GM18519 (cell line): ENCODE data around the gene LRRC8D.

Source experiments
- ATAC-seq: cut with Tn5 transposase; IDR thresholded peaks from one replicate; pipeline ENCODE4 v1.9.1; 2021; ENCODE audit warnings: mild to moderate bottlenecking, moderate library complexity; ENCODE audit not compliant: unreplicated experiment, low FRiP score

LRRC8D gene

DNA sequence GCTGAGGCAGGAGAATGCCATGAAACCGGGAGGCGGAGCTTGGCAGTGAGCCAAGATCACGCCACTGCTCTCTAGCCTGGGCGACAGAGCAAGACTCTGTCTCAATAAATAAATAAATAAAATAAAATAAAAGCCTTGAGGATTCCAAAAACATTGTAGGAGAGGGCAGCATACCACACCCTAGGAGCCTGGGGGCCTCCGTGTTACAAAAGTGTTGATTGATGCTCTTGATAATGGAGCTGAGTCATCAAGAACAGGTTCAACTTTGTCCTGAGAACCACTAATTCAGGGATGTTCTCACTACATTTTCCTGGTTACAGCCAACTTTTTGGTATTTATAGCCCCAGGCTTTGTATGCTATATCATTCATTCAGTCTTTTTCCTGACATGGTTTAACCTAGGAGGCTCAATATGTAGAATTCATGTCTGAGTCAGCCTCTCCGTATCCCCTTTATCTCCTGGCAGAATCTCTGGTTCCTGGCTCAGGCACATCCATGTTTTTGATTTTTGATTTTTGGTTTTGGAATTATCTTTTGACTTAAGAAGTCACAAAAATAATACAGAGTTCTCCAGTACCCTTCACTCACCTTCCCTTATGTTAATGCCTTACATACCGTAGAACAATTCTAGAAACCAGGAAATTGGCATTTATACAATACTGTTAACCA is 69.4 kb downstream of the LRRC8D start:
- no peak for ATAC-seq

DNA sequence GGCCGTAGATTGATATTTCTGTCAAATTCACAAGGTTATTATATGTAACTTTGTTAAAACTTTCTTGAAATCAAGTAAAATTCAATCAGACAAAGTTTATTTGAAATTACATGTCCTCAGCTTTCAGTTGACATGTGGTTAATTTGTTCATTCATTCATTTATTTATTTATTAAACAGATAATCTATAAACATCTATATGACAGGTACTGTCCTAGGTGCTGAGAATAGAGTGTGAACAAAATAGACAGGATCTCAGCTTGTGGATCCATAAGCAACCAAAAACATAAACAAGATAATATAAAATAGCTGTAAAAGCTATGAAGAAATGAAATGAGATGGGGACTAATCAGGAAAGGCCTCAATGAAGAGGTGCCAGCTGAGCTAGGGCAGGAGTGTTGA is 72.0 kb downstream of the LRRC8D start:
- no peak for ATAC-seq

DNA sequence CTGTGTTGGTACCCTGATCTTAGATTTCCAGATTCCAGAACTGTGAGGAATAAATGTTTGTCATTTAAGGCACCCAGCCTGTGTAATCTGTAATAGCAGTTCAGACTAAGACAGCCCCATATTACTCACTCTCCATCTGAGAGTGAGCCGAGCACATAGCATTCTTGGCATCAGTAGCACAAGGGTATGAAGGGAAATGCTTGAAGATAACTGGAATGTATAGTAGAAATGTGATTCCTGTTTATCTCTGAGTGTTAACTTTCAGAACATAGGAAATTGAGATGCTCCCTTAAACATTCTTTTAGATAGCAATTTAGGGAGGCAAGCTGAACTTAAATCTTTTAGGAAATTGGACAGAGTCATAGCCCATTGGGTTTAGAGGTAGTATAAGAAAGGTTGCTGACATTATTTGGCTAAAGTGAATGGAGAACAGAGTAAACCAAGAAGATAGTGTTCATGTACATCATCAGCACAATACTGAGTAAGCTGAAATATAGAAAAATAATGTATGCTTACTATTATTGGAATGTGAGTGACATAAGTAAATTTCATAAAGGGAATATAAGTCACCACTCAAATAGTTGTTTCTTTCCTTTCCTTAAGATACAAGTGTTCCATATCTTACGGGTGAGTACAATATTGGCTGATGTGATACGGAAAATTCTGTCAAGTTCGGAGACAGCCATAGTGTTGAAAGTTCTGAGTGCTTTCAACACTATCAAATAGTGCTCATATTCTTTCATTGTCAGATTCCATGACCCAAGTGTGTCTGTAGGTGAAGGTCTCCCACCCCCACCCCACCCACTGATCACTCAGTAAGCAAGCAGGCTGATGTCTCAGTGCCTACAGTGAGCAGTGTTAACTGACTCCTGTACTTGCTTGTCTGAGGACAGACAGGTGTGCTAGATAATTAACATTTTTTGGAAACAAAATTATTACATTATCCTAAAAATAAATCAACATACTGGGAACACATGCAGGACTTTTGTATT is 73.7 kb downstream of the LRRC8D start:
- no peak for ATAC-seq

DNA sequence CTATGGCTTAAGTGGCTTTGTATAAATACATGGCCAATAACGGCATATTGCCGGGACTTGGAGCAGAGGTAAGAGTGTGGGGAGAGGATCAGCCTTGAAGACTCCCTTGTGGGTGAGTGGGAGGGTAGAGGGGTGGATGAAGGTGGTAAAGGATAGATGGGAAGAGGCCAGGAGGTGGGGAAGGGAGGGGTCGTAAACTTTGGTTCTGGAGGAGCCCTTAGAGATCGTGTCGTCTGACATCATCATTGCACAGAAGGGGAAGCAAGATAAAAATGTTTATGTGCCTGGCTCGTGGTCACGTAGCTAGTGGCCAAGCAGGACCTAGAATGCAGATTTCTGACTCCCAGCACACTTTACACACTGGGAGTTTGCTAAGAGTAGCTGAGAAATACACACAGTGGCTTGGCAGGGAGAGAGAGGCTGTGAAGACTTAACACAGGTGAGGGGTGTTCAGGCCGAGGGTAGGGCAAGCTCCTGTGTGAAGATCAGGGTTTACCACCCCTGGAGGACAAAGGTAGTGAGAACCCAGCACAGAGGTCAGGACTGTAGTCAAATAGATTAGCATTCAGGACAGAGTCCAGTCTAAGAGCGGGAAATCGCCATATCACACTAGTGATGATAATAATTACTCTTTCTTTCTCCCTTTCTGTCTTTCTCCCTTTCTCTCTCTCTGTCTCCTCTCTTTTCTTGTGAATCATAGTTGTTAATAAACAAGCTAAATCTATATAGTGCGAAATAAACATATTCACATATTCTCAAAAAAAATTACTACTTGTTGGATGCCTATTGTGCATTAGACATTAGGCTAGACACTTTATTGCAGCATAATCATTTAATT is 75.5 kb downstream of the LRRC8D start:
- ATAC-seq, result no peak

DNA sequence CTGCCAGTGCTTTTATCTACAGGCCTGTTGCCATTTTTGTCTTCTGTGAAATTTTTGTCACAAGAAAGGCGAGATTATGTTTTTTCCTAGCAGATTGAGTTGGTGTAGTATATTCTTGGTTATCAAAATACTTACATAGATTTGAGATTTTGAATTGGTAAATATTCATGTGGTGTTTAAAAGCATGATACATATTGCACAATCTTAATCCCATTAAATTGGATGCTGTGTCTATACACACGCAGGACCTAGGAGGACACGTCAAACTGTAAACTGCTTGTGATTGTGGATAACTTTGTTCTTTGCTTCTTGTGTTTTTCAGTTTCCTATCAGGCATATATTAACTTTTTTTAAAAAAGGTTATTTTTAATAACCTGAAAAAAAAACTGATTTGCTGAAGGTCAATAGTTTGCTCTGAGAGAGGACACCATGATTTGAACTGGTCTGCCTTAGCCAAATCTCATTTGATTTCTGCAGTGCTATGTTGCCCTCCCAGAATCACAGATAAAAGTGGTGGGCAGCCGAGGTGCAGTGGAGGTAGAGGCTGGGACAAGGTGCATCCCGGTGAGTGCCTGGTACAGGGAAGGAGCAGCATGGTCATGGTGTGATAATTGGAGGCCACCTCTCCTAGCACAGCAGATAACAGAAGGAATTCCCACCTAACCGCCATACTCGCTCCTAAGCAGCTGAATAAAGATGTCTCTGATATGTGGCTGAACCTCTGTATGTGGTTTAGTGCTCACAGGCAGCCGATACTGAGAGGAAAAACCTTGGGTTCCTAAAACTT is 76.7 kb downstream of the LRRC8D start:
- no peak for ATAC-seq

DNA sequence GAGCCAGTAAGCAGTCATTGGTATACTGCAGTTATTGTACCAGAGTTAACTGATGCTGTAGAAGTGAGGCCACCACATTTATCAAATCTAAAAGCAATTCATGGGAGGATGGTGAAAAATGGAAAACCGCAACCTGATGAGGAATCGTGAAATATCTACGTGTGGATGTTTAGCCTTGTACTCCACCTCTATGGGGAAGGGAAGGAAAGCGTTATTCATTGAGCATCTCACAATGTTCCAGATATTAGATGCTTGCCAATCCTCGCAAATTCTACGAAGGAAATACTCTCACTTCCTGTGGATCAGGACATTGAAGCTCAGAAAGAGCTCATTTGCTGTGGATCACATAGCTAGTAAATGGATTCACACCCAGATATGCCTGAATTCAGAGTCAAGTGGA is 77.3 kb downstream of the LRRC8D start:
- no peak for ATAC-seq

DNA sequence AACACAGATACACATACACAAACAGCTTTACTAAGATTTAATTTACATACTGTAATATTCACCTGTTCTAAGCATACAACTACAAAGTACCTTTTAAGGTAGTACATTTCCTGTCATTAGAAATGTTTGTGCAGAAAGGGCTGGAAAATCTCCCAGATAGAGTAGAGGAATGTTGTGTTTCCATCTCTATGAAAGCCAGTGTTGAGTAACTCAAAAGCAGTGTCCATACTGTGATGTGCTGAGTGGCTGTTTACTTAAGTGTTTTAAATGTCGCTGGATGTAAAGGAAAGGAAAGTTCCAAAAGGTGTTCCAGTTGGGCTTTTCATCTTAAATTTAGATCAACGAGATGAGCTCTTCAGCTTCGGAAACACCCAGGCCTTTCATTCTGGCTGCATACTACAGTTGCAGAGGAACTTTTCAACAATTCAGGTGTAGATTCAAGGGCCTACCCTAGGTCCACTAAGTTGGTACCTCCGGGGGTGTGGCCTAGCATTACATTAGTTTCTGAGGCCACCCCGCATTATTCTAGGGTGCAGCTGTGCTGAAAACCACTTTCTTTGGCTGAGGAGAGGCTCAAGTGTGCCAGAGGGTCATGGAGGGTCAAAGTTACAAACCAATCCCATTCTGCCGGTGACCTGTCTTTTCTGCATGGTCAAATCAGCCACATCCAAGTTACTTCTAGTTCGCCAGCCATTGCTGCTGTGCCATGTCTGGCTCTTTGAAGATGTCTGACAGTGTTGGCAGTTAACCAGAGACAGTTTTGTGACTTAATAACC is 78.1 kb downstream of the LRRC8D start:
- ATAC-seq, result no peak

DNA sequence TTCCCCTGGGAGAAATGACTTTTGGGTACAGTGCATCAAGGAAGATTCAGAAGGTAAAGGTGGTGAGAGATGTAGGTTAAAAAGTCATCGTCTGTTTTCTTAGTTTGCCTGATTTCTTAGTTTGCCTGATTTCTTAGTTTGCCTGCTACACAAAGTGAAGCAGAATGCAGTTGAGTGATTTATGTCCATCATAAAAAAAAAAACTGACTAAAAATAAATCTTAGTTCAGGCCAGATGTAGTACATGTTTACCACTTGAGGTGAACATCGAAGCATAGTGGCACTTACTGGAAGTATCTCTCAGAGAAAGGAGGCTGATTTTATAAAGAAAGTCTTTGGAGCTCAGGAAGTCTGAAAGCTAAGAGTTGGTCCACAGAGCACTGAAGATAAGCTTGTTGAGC is 79.5 kb downstream of the LRRC8D start:
- no peak for ATAC-seq

DNA sequence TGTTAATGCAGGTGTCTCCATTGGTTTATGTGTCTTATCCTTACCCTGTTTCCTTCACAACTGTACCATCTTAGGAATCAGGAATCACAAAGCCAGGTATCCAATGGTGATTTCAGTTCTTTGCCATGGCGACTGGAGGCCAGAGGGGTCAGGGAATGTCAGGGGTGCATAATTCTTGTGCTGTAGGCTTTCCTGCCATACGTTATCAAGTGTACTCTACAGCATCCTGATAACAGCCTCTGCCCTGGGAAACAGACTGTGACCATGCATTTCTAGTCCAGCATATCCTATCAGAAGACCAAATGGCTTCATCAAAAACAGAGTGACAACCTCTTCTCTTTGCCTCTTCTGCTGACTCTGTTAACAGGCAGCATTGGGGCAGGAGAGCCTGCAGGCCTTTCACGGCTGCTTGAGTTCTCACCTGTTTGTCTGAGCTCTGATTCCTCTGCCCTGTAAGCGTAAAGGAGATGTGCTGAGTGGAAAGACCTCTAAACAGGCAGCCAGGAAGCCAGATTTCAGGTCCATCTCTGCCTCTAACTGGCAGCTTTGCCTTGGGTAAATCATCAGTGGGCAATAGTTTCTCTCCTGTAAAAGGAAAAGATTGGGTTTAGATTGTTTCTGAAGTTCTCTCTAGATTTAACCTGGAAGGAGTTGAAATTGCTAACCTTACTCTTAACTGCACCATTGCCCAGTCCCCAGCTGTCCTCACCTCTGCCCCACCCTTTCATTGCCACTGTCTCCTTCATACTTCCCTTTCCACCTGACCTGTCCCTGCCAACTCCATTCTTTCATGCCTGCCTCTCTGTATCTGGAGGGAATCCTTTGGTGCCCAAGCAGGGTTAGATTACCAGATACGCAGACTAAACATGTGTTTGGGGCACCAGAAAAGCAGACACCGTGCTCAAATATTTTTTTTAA is 80.2 kb downstream of the LRRC8D start:
- no peak for ATAC-seq

DNA sequence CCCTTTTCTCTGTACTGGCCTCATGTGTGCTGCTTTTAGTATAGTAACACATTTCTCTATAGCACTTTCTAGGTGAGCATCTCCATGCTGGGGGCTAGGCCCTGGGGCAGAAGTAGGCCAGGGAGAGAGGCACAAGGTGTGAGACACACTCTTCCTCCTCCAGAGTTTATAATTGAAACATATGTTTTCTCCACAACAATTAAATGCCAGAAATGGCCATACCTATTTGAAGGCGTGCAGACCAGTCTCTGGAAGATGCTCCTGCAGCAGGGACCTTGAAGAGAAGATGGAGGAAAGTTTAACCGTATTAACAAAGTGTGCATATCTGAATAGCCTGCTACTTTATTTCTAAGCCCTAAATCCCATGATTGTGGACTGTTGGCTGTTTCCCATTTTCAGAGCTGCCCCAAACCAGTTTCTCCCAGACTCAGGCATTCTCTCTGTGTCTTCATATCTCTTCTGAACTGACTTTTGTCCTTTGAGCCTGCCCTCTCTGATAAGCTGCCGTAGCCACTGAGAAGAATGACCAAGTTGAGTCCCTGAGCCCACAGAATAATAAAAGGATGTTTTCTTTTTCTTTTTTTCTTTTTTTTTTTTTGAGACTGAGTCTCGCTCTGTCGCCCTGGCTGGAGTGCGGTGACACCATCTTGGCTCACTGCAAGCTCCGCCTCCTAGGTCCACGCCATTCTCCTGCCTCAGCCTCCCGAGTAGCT is 81.3 kb downstream of the LRRC8D start:
- no peak for ATAC-seq

DNA sequence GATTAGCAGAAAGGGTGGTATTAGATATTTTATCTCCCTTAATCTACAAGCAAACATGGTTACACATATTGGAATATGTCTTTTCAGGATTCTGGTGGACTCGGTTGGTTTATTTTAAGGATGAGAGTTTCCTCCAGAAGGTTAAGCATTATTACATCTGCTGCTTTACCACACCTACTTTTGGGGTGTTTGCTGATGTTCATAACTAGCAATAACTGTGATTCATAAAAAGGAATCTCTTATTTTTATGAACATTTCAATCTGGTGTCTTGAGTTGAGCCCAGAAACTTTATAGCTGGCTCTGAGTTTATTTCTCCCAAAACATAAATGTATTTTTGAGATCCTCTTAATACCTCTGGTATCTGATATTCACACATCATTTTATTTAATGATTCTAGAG is 82.7 kb downstream of the LRRC8D start:
- ATAC-seq, result no peak

DNA sequence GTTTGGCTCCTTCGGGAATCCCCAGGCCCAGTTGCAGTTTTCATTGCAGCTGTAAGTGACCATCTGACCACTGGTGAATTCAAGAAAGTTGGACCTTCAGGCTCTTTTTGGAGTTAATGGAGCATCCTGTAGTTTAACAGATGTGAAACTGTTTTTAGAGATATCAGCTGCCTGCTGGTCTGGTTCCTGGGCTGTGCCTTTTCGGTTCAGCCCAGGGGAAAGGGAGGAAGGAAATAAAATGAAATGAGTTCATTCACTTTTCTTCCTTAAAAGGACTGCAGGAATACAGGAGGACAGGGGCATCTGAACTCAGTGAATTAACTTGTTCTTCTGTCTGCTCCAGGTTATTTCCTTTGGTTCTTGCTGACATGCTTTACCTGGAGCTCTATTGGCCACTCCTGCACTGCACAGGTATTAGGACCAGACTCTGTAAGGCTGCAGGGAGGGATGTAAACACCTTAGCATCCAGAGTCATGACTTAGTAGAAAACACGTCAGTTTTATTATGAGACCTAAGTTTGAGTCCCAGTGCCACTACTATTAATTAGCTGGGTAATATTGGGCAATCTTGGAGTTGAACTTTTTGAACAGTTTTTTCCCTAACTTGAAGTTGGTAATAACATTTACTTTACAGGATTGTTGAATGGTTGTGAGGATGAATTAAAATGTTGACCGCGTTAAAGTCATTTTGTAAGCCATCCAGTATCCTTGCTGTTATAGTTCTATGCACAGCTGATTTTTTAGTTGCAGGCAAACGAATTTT is 83.6 kb downstream of the LRRC8D start:
- ATAC-seq, result no peak

DNA sequence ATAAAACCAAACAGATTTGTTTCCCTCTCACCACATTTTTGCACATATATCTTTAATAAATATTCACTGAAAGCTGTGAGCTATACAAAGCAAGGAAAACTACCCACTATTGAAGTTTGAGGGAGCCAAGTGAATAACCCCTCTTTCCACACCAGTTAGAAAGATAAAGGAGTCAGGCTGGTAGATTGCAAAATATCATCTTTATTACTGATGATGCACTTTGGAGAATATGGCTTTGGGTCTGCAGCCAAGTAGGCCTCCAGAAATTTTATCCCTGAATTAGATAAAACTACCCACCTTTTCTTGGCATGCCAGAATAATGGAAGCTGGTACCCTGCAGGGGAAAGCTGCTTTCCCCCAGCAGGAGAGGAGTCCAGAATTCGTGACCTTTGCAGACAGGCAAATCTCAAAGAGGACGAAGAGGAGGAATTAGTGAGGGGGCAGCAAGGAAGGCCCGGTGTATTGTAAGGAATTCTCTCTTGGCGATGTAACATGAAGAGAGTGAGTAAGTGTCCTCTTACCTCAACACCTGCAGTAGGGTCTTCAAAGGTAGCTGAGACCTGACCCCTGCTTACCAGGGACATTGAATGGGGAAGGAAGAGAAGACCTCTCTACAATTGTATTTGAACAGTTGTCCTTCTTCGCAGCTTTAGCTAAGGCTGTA is 84.7 kb downstream of the LRRC8D start:
- ATAC-seq, result no peak

DNA sequence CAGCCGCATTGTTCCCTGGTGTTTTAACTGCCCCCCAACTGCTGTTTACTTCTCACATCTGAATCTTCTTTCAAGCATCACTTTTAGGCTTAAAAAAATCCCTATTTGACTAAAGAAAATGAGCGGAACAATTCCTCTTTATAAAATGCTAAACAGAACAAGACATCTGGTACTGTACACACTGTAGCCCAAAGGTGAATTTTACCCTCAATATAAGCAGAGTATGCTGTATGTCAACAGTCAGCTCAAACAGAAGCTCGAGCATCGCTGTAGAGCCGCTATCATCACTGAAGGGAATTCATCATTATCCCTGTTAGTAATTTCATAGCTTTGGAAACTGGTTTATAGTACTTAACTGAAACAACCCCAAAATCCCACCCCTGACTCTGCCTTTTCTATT is 85.3 kb downstream of the LRRC8D start:
- ATAC-seq, result no peak

DNA sequence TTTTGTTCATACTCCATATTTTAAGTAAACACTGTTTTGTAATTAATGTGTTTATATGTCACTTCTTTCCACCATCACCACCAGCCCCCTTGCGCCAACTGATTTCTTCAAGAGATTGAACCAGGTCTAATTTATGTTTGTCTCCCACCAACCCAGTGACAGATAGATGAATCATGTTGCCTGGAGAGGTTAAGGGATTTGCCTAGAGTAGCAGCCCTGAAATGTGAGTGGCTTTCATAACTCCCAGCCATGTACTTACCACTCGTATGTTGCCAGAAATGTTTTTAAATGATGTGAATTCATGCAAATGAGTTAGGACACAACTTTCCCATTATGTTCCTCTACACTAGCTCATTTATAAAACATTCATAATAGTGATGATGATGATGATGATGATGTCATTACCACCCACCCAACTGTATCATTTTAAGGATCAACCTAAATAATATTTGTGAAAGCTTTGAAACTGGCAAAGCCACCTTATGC is 86.9 kb downstream of the LRRC8D start:
- no peak for ATAC-seq

DNA sequence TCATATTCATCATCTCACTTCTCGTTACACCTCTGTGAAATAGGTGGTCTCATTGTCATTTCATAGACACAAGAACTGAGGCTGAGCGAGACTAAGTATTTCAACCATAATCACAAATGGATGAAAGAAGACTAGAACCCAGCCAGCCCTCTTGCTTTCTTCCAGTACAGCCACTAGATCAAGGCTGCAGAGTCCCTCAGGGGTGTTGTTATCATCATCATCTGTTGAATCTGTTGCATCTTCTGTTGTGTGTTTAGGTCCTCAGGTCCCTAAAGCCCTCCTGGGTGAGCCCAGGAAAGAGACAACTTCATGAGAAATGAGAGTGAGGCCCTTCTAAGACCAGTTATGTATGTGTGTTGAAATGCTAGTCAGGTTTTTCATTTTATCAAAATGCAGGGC is 87.4 kb downstream of the LRRC8D start:
- ATAC-seq, result no peak
